GM20431 (cell line): ENCODE results near the gene ZNF511.

Source experiments
- in situ Hi-C: fragments of 300-500 bp; cut with MseI, MboI; formaldehyde crosslinking; loops from one replicate; pipeline ENCODE4 v1.15.0; 2020; ENCODE audit warnings: low sequenced_read_pairs; ENCODE audit not compliant: unreplicated experiment

Gene ZNF511

GRCh38 chr10:133361773-133362441 lies 53.2 kb downstream of the ZNF511 start:
- in situ Hi-C loops: no loop called here
